Uterus (tissue), 4 donors: ENCODE results near the gene KCNG2. TPM values are rescaled to one million over a fixed set of nuclear protein-coding genes. Genes with fewer than 3 reads are reported as not detected.

Source experiments
- DNase-seq, 2 donors: peaks; one replicate each; pipeline ENCODE4 v3.0.0-alpha.2; 2019 to 2020
- H3K27ac ChIP-seq, 2 donors: fragments of 200-600 bp; sonication (generic); 1 replicate in 1 of 2; 2 replicates in 1 of 2; pipeline ENCODE4 v1.5.1; 2016 to 2018
- H3K27me3 ChIP-seq, 2 donors: fragments of 200-600 bp; sonication (generic); one replicate each; pipeline ENCODE4 v1.5.1; 2018 to 2019; ENCODE audit warnings: control low read depth in 1 of 2
- H3K36me3 ChIP-seq, 2 donors: fragments of 200-600 bp; sonication (generic); one replicate each; pipeline ENCODE4 v1.5.1; 2019; ENCODE audit warnings: control low read depth in 1 of 2
- H3K4me1 ChIP-seq, 2 donors: fragments of 200-600 bp; sonication (generic); one replicate each; pipeline ENCODE4 v1.5.1; 2018 to 2019; ENCODE audit warnings: control low read depth in 1 of 2
- H3K4me3 ChIP-seq, 2 donors: fragments of 200-600 bp; sonication (generic); 1 replicate in 1 of 2; 2 replicates in 1 of 2; pipeline ENCODE4 v1.5.1; 2018 to 2019; ENCODE audit warnings: mild to moderate bottlenecking in 1 of 2
- H3K9me3 ChIP-seq, 2 donors: fragments of 200-600 bp; sonication (generic); one replicate each; pipeline ENCODE4 v1.5.1; 2019; ENCODE audit warnings: control low read depth in 1 of 2
- POLR2A ChIP-seq, 2 donors: fragments of 450-650 bp; IDR thresholded peaks; one replicate each; pipeline ENCODE4 v1.6.1; 2016; ENCODE audit warnings: antibody characterized with exemption in 2 of 2, mild to moderate bottlenecking in 1 of 2, moderate library complexity in 1 of 2
- intact Hi-C: fragments of 100-400 bp; cut with DNase I; formaldehyde crosslinking; loops from one replicate; pipeline ENCODE4 v1.15.1; 2023; ENCODE audit warnings: low total_unique reads
- total RNA-seq, 4 donors: library from RNA; depleted of rRNA in 3 of 4; stranded (reverse); fragments of >200 nt in 3 of 4; gene quantifications; one replicate each; pipeline versions ENCODE4 v1.1.0 to v1.2.4, GENCODE V29; 2014 to 2023
- TF ChIP-seq, protein P1 (sequence below), 4 experiments: fragments of 200-600 bp in 2 of 4; fragments of 450-650 bp in 2 of 4; sonication (generic) in 2 of 4; IDR thresholded peaks; one replicate each; pipeline ENCODE4 v1.5.1; 2016 to 2019; ENCODE audit warnings: antibody characterized with exemption in 4 of 4, mild to moderate bottlenecking in 2 of 4, moderate library complexity in 1 of 4
- donor health status: DM: yes; HTN: yes; CAD: no.

KCNG2 gene
- total RNA-seq, 4 donors from 2014 or later = 0.59 TPM; not detected in 3

DNA sequence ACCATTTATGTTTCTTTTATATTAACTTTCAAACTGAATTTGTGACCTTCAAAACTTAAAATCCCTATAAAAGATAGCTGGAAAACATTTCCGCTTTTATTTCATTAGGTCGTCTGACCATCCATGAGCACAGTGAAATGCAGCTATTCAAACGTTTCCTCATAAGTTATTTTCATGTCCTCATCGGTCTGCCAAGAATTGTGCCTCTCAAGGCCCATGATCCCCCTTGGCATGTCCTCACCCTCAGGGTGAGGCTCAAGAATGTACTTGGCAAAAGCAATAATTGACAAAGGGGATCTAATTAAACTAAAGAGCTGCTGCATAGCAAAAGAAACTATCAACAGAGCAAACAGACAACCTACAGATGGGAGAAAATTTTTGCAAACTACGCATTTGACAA, 141.4 kb downstream of the KCNG2 start:
- TF ChIP-seq POLR2A (IDR thresholded peaks at IDR 0.05) = no peak
- TF ChIP-seq, protein P1, sequence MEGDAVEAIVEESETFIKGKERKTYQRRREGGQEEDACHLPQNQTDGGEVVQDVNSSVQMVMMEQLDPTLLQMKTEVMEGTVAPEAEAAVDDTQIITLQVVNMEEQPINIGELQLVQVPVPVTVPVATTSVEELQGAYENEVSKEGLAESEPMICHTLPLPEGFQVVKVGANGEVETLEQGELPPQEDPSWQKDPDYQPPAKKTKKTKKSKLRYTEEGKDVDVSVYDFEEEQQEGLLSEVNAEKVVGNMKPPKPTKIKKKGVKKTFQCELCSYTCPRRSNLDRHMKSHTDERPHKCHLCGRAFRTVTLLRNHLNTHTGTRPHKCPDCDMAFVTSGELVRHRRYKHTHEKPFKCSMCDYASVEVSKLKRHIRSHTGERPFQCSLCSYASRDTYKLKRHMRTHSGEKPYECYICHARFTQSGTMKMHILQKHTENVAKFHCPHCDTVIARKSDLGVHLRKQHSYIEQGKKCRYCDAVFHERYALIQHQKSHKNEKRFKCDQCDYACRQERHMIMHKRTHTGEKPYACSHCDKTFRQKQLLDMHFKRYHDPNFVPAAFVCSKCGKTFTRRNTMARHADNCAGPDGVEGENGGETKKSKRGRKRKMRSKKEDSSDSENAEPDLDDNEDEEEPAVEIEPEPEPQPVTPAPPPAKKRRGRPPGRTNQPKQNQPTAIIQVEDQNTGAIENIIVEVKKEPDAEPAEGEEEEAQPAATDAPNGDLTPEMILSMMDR (IDR thresholded peaks at IDR 0.05) = no peak
- DNase-seq = no peak
- H3K4me3 ChIP-seq = no peak overlapping the region
- no peaks in the 10 kb centered on the region for H3K36me3 ChIP-seq
- H3K4me1 ChIP-seq = no peaks in the 10 kb centered on the region
- intact Hi-C loops = no loop called here
- H3K27me3 ChIP-seq = no peaks in the 10 kb centered on the region
- H3K9me3 ChIP-seq = no peaks in the 10 kb centered on the region
- H3K27ac ChIP-seq = no peak overlapping the region

DNA sequence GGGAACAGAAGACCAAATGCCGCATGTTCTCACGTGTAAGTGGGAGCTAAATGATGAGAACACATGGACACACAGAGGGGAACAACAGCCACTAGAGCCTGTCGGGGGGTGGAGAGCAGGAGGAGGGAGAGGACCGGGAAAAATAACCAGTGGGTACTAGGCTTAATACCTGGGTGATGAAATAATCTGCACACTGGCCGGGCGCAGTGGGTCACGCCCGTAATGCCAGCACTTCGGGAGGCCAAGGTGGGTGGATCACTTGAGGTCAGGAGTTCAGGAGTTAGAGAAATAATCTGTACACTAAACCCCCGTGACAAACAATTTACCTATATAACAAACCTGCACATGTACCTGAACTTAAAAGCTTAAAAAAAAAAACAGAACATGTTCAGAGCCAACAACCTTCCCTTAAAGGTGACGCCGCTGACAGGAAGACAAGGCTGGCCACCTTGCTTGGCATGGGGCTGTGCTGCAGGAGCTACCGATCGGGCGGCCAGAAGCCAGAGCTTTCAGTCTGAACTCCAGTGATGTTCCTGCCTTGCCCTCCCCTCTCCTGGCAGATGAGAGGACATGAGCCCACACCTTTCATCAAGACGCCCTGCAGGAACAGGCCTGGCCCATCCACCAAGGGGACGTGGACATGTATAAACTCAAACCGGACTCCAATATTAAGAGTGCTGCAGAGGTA, 142.5 kb downstream of the KCNG2 start:
- H3K4me1 ChIP-seq = no peaks in the 10 kb centered on the region
- DNase-seq = no peak
- H3K27me3 ChIP-seq = no peaks in the 10 kb centered on the region
- H3K36me3 ChIP-seq = no peaks in the 10 kb centered on the region
- H3K27ac ChIP-seq = no peak overlapping the region
- no peak overlapping the region for H3K4me3 ChIP-seq
- no peaks in the 10 kb centered on the region for H3K9me3 ChIP-seq
- TF ChIP-seq POLR2A (IDR thresholded peaks at IDR 0.05) = no peak
- TF ChIP-seq, protein P1 (IDR thresholded peaks at IDR 0.05) = no peak
- intact Hi-C loops = no loop called here

DNA sequence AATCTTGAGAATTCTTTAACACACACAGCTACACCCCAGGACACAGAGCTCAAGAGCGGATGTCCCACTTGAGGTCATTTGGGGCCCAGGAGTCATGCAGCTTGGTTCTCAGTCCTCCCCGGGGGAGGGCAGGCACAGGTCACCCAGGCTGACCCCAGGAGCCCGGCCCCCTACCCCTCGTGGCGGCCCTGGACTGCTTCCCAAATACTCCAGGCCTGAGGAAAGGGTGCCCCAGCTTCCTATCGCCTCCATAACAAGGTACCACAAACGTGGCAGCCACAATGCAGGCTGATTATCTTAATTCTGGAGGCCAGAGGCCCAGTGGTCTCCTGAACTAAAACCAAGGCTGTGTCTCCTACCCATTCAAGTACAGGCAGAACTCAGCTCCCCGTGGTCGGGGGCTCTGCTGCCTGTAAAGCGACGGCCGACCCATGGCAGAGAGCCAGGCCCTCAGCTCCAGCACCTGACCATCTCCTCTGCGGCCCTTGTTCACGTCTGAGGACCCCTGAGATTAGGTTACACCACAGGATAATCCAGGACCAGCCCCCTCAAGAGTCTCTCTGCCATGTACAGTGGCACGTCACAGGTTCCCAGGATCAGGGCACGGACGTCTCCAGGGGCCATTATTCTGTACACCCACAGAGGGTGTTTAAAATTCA, 143.2 kb downstream of the KCNG2 start:
- no peak for DNase-seq
- H3K9me3 ChIP-seq = no peaks in the 10 kb centered on the region
- no peaks in the 10 kb centered on the region for H3K27me3 ChIP-seq
- TF ChIP-seq, protein P1 (IDR thresholded peaks at IDR 0.05) = no peak
- no peak for TF ChIP-seq POLR2A (IDR thresholded peaks at IDR 0.05)
- no peaks in the 10 kb centered on the region for H3K36me3 ChIP-seq
- no peaks in the 10 kb centered on the region for H3K4me1 ChIP-seq
- no peak overlapping the region for H3K27ac ChIP-seq
- no peak overlapping the region for H3K4me3 ChIP-seq
- intact Hi-C loops = no loop called here

DNA sequence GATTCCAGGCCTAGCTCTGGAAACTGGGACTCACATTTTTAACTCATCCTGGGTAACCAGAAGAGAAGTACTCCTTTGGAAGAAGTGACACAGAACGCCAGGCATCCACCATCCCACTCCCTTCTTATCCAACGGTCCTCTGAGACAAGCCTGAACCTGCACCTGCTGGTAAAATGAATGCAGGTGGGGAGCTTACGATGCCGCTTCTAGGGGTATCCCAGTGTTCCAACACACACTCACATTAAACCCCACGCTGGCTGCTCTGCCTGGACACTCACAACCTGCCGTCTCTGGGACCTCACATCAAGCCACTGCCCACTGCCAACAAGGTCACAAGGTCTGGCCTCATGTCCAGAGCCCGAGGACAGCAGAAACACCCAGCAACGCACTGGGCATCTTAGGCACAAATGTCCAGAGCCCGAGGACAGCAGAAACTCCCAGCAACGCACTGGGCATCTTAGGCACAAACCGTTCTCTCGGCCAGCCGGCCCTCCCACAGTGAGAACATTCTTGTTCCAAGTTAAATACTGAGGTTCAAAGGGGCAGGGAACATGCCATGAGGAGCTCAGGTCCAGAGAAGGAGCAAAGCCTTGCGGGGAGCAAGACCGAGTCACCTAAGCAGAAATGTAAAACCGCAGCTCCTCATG, 143.9 kb downstream of the KCNG2 start:
- Histone ChIP-seq H3K4me3 (no peak overlapping the region), H3K4me1 (no peaks in the 10 kb centered on the region), H3K27me3 (no peaks in the 10 kb centered on the region), H3K27ac (no peak overlapping the region), H3K9me3 (no peaks in the 10 kb centered on the region), H3K36me3 (no peaks in the 10 kb centered on the region)
- intact Hi-C loops = no loop called here
- no peak for DNase-seq
- no peak for TF ChIP-seq POLR2A (IDR thresholded peaks at IDR 0.05)
- TF ChIP-seq, protein P1 (IDR thresholded peaks at IDR 0.05) = no peak

DNA sequence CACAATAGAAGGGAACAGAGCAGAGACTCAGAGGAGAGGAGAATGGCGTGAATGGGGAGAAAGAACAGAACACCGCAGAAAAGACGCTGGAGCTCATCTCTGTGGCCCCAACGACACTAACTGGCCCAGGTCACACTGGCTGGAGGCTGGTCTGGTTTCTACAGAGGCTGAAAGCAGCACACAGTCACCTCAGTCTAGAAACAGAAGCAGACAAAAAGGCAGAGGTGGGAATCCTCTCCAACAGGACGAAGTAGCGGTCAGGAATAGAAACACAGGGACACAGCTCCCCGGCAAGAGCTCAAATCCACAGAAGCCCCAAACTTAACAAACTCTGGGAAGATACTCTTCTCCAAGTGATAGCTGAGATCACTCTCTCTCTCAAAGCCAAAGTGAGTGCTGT, 144.5 kb downstream of the KCNG2 start:
- Histone ChIP-seq H3K4me1 (no peaks in the 10 kb centered on the region), H3K4me3 (no peak overlapping the region), H3K36me3 (no peaks in the 10 kb centered on the region), H3K27me3 (no peaks in the 10 kb centered on the region), H3K27ac (no peak overlapping the region), H3K9me3 (no peaks in the 10 kb centered on the region)
- DNase-seq = no peak
- TF ChIP-seq, protein P1 (IDR thresholded peaks at IDR 0.05) = no peak
- TF ChIP-seq POLR2A (IDR thresholded peaks at IDR 0.05) = no peak
- intact Hi-C loops = no loop called here
